Measurements from ENCODE around the gene GPER1.
"Not testable (repeated sequence)": the region's sequence is repeated elsewhere in the genome, so short reads cannot be mapped to it uniquely, and the experiment has no call there.

Gene GPER1

GRCh38 chr7:1103789-1104515, 16.0 kb downstream of the GPER1 start:
- no peak for DNase-seq (ENCODE audit: low spot score)

- no peak for DNase-seq (ENCODE audit: low spot score)
Measured at GRCh38 chr7:1104516-1105179, 16.7 kb downstream of the GPER1 start.

- no peak for DNase-seq (ENCODE audit: low spot score)
Measured at GRCh38 chr7:1105189-1105588, 17.3 kb downstream of the GPER1 start.

GRCh38 chr7:1106063-1106792, 18.3 kb downstream of the GPER1 start:
- peak; percentile 45 for DNase-seq (ENCODE audit: low spot score)

- DNase-seq (ENCODE audit: low spot score): peak; percentile 64
Measured at GRCh38 chr7:1106793-1107421, 19.0 kb downstream of the GPER1 start.

GRCh38 chr7:1108264-1108920, 20.5 kb downstream of the GPER1 start:
- DNase-seq (ENCODE audit: low spot score): no peak

- DNase-seq (ENCODE audit: low spot score): no peak
Measured at GRCh38 chr7:1109581-1110310, 21.8 kb downstream of the GPER1 start.

GRCh38 chr7:1110358-1110757, 22.4 kb downstream of the GPER1 start:
- no peak for DNase-seq (ENCODE audit: low spot score)

GRCh38 chr7:1111156-1111555, 23.2 kb downstream of the GPER1 start:
- DNase-seq (ENCODE audit: low spot score): no peak

- peak; percentile 70 for DNase-seq (ENCODE audit: low spot score)
Measured at GRCh38 chr7:1112109-1112508, 24.2 kb downstream of the GPER1 start.

GRCh38 chr7:1112625-1113547, 25.0 kb downstream of the GPER1 start:
- peak; percentile 36 for DNase-seq (ENCODE audit: low spot score)

- DNase-seq (ENCODE audit: low spot score): peak; percentile 66
Measured at GRCh38 chr7:1113548-1113885, 25.6 kb downstream of the GPER1 start.

- DNase-seq (ENCODE audit: low spot score): no peak
Measured at GRCh38 chr7:1114088-1114487, 26.2 kb downstream of the GPER1 start.

- no peak for DNase-seq (ENCODE audit: low spot score)
Measured at GRCh38 chr7:1114505-1114904, 26.6 kb downstream of the GPER1 start.

- not testable (repeated sequence) for DNase-seq (ENCODE audit: low spot score)
Measured at GRCh38 chr7:1115171-1116045, 27.5 kb downstream of the GPER1 start.

- DNase-seq (ENCODE audit: low spot score): not testable (repeated sequence)
Measured at GRCh38 chr7:1116383-1117008, 28.6 kb downstream of the GPER1 start.

- no peak for DNase-seq (ENCODE audit: low spot score)
Measured at GRCh38 chr7:1117321-1117928, 29.5 kb downstream of the GPER1 start.

GRCh38 chr7:1119201-1119600, 31.3 kb downstream of the GPER1 start:
- no peak for DNase-seq (ENCODE audit: low spot score)
